ENCODE data around the gene MPZ.

DNA sequence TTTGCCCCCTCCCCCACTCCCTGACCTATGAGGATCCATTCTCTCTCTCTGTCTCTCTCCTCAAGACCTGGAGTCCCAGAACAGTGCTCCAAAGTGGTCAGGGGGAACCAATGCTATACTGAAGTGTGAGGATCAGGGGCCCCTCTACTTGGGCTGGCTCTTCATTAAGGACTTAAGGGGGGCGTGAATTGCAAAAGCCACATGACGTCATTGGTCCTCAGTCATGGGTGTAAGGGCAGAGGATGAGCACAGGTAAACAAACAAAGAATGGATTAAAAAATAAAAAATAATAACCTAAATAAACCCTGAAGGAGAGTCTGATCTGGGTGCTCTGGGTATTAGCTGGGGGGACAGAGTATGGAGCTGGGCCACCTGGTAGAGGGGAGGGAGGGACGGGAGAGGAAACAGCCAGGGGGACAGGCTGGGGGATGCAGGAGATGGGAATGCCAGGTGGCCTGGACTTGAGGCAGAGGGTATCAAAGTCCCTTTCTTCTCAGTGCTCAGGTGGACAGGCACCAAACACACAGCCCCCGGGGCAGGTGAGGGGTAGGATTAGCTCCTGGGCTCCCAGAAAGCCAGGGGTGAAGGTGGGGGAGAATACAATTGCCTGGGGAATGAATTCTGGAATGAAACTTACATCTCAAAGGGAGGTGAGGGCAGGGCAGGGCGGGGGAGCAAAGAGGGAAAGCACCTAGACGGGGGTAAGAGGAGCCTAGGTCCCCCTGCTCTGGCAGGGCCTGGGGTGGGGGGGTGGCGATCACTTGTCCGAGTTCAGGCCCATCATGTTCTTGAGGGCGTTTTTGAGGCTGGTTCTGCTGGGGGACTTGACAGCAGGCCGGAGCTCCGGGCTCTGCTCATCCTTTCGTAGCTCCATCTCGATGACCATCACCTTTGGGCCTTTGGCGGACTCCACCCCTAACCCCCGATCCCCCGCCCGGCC lies 4.6 kb downstream of the MPZ start:
- TF ChIP-seq, protein P1, sequence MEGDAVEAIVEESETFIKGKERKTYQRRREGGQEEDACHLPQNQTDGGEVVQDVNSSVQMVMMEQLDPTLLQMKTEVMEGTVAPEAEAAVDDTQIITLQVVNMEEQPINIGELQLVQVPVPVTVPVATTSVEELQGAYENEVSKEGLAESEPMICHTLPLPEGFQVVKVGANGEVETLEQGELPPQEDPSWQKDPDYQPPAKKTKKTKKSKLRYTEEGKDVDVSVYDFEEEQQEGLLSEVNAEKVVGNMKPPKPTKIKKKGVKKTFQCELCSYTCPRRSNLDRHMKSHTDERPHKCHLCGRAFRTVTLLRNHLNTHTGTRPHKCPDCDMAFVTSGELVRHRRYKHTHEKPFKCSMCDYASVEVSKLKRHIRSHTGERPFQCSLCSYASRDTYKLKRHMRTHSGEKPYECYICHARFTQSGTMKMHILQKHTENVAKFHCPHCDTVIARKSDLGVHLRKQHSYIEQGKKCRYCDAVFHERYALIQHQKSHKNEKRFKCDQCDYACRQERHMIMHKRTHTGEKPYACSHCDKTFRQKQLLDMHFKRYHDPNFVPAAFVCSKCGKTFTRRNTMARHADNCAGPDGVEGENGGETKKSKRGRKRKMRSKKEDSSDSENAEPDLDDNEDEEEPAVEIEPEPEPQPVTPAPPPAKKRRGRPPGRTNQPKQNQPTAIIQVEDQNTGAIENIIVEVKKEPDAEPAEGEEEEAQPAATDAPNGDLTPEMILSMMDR (IDR thresholded peaks at IDR 0.05; ENCODE audit: insufficient read depth, low read depth, low read length): no peak
- TF ChIP-seq EZH2 (IDR thresholded peaks at IDR 0.05; ENCODE audit: insufficient read depth, low read length): no peak
